ENCODE results near the gene CDHR1.

- no peak for TF ChIP-seq RARB (CRISPR knock-in tag; IDR thresholded peaks at IDR 0.05)
- no peak for TF ChIP-seq ZFP3 (CRISPR knock-in tag; IDR thresholded peaks at IDR 0.05)
- no peak for TF ChIP-seq ZNF70 (CRISPR knock-in tag; IDR thresholded peaks at IDR 0.05)
- no peak for TF ChIP-seq CREB5 (CRISPR knock-in tag; IDR thresholded peaks at IDR 0.05; ENCODE audit: low read depth)
- TF ChIP-seq ISL1 (CRISPR knock-in tag; IDR thresholded peaks at IDR 0.05) = no peak
Observed at GRCh38 chr10:84224411-84225028, 30.2 kb downstream of the CDHR1 start.

Data from SK-N-SH treated with all-trans-retinoic acid at 6 μM for 48 hours (cell line).